Effector memory CD4-positive, alpha-beta T cell (primary cell): ENCODE data around the gene LGR5.
"Not testable (repeated sequence)": the region's sequence is repeated elsewhere in the genome, so short reads cannot be mapped to it uniquely, and the experiment has no call there.

ENCODE experiments used
- DNase-seq, 3 donors: peaks; one replicate each; pipeline ENCODE4 v3.0.0-alpha.2; 2020
- H3K27ac ChIP-seq: 2 replicates; pipeline ENCODE4 v1.7.0; 2013; ENCODE audit warnings: mild to moderate bottlenecking, low read length, moderate library complexity; ENCODE audit not compliant: insufficient read depth, poor library complexity, severe bottlenecking
- H3K27me3 ChIP-seq: replicated peaks from 2 replicates; pipeline ENCODE4 v1.7.0; 2013; ENCODE audit warnings: mild to moderate bottlenecking, low read length; ENCODE audit not compliant: insufficient read depth, control insufficient read depth, poor library complexity, severe bottlenecking
- H3K36me3 ChIP-seq: 2 replicates; pipeline ENCODE4 v1.7.0; 2013; ENCODE audit warnings: mild to moderate bottlenecking, low read length, moderate library complexity; ENCODE audit not compliant: control insufficient read depth, insufficient read depth
- H3K4me1 ChIP-seq: 2 replicates; pipeline ENCODE4 v1.7.0; 2013; ENCODE audit warnings: low read length, mild to moderate bottlenecking; ENCODE audit not compliant: control insufficient read depth, insufficient read depth, poor library complexity, severe bottlenecking
- H3K4me3 ChIP-seq: 2 replicates; pipeline ENCODE4 v1.7.0; 2013; ENCODE audit warnings: low read length, low read depth, mild to moderate bottlenecking; ENCODE audit not compliant: insufficient read depth, poor library complexity, severe bottlenecking
- H3K9me3 ChIP-seq: 2 replicates; pipeline ENCODE4 v1.7.0; 2013; ENCODE audit warnings: mild to moderate bottlenecking, low read length, moderate library complexity; ENCODE audit not compliant: control insufficient read depth

Gene LGR5

GRCh38 chr12:71556875-71557274 lies 117.3 kb downstream of the LGR5 start:
- Histone ChIP-seq H3K27me3 (no peaks in the 10 kb centered on the region), H3K9me3 (no peaks in the 10 kb centered on the region), H3K4me1 (no peaks in the 10 kb centered on the region), H3K27ac (no peak overlapping the region), H3K4me3 (no peak overlapping the region), H3K36me3 (no peaks in the 10 kb centered on the region)
- no peak for DNase-seq

GRCh38 chr12:71558445-71558844 lies 118.8 kb downstream of the LGR5 start:
- Histone ChIP-seq H3K4me3 (no peak overlapping the region), H3K4me1 (no peaks in the 10 kb centered on the region), H3K27me3 (no peaks in the 10 kb centered on the region), H3K9me3 (no peaks in the 10 kb centered on the region), H3K27ac (no peak overlapping the region), H3K36me3 (no peaks in the 10 kb centered on the region)
- DNase-seq = no peak

- Histone ChIP-seq H3K9me3 (no peaks in the 10 kb centered on the region), H3K27ac (no peak overlapping the region), H3K27me3 (no peaks in the 10 kb centered on the region), H3K36me3 (no peaks in the 10 kb centered on the region), H3K4me3 (no peak overlapping the region), H3K4me1 (no peaks in the 10 kb centered on the region)
- DNase-seq = no peak
Measured at GRCh38 chr12:71562676-71563595, 123.3 kb downstream of the LGR5 start.

GRCh38 chr12:71565535-71565934 lies 125.9 kb downstream of the LGR5 start:
- DNase-seq = no peak
- Histone ChIP-seq H3K9me3 (no peaks in the 10 kb centered on the region), H3K27ac (no peak overlapping the region), H3K36me3 (no peaks in the 10 kb centered on the region), H3K4me3 (no peak overlapping the region), H3K27me3 (no peaks in the 10 kb centered on the region), H3K4me1 (no peaks in the 10 kb centered on the region)

GRCh38 chr12:71566655-71567054 lies 127.1 kb downstream of the LGR5 start:
- DNase-seq = no peak
- no peaks in the 10 kb centered on the region for H3K4me1 ChIP-seq
- no peak overlapping the region for H3K4me3 ChIP-seq
- H3K27ac ChIP-seq = no peak overlapping the region
- no peaks in the 10 kb centered on the region for H3K9me3 ChIP-seq
- H3K36me3 ChIP-seq = no peaks in the 10 kb centered on the region
- no peaks in the 10 kb centered on the region for H3K27me3 ChIP-seq

- Histone ChIP-seq H3K4me3 (no peak overlapping the region), H3K9me3 (no peaks in the 10 kb centered on the region), H3K36me3 (no peaks in the 10 kb centered on the region), H3K4me1 (no peaks in the 10 kb centered on the region), H3K27ac (no peak overlapping the region), H3K27me3 (no peaks in the 10 kb centered on the region)
- DNase-seq = no peak
Measured at GRCh38 chr12:71567537-71567936, 127.9 kb downstream of the LGR5 start.

GRCh38 chr12:71569885-71570284 lies 130.3 kb downstream of the LGR5 start:
- not testable (repeated sequence) for H3K4me1 ChIP-seq, H3K27ac ChIP-seq, DNase-seq, H3K27me3 ChIP-seq, H3K36me3 ChIP-seq, H3K9me3 ChIP-seq, H3K4me3 ChIP-seq

- no peaks in the 10 kb centered on the region for H3K36me3 ChIP-seq
- H3K9me3 ChIP-seq = no peaks in the 10 kb centered on the region
- no peak overlapping the region for H3K27ac ChIP-seq
- no peaks in the 10 kb centered on the region for H3K27me3 ChIP-seq
- H3K4me3 ChIP-seq = no peak overlapping the region
- DNase-seq = no peak
- no peaks in the 10 kb centered on the region for H3K4me1 ChIP-seq
Measured at GRCh38 chr12:71576496-71576895, 136.9 kb downstream of the LGR5 start.

- Histone ChIP-seq H3K9me3 (no peaks in the 10 kb centered on the region), H3K36me3 (no peaks in the 10 kb centered on the region), H3K27me3 (no peaks in the 10 kb centered on the region), H3K4me3 (no peak overlapping the region), H3K27ac (no peak overlapping the region), H3K4me1 (no peaks in the 10 kb centered on the region)
- no peak for DNase-seq
Measured at GRCh38 chr12:71578694-71579258, 139.2 kb downstream of the LGR5 start.

GRCh38 chr12:71581206-71581605 lies 141.6 kb downstream of the LGR5 start:
- Histone ChIP-seq H3K4me1 (no peaks in the 10 kb centered on the region), H3K4me3 (no peak overlapping the region), H3K27ac (no peak overlapping the region), H3K36me3 (no peaks in the 10 kb centered on the region), H3K9me3 (no peaks in the 10 kb centered on the region), H3K27me3 (no peaks in the 10 kb centered on the region)
- DNase-seq = no peak
